ENCODE measurements around the gene ARF1. TPM values are rescaled to one million over a fixed set of nuclear protein-coding genes. Genes with fewer than 3 reads are reported as not detected.

Gene ARF1
- total RNA-seq, 1 donor from 2014 or later, result 368 TPM

- no peaks in the 10 kb centered on the region for H3K9me3 ChIP-seq
- peaks cover 50% of the 10 kb centered on the region for H3K27me3 ChIP-seq (ENCODE audit: low read depth)
- no peak for TF ChIP-seq CTCF (IDR thresholded peaks at IDR 0.05)
- no peaks in the 10 kb centered on the region for H3K36me3 ChIP-seq
- peaks cover 14% of the 10 kb centered on the region for H3K4me1 ChIP-seq
- intact Hi-C loops (cut with DNase I), result no loop called here
- DNase-seq, result no peak
- peak overlapping the region; percentile 37 for H3K27ac ChIP-seq
- ATAC-seq, result no peak
- H3K4me3 ChIP-seq, result peak overlapping the region; percentile 51
Measured at GRCh38 chr1:228058172-228058948, 24.1 kb upstream of the ARF1 start.

GRCh38 chr1:228058949-228059633 is 23.4 kb upstream of the ARF1 start:
- Histone ChIP-seq H3K4me1 (peaks cover 14% of the 10 kb centered on the region), H3K9me3 (no peaks in the 10 kb centered on the region), H3K27ac (peak overlapping the region; percentile 37), H3K27me3 (ENCODE audit: low read depth) (peaks cover 57% of the 10 kb centered on the region), H3K36me3 (no peaks in the 10 kb centered on the region), H3K4me3 (peak overlapping the region; percentile 51)
- intact Hi-C loops (cut with DNase I), result no loop called here
- no peak for TF ChIP-seq CTCF (IDR thresholded peaks at IDR 0.05)
- no peak for ATAC-seq
- no peak for DNase-seq

GRCh38 chr1:228059634-228060457 is 22.7 kb upstream of the ARF1 start:
- TF ChIP-seq CTCF (IDR thresholded peaks at IDR 0.05), result no peak
- H3K4me1 ChIP-seq, result peaks cover 14% of the 10 kb centered on the region
- no peaks in the 10 kb centered on the region for H3K36me3 ChIP-seq
- intact Hi-C loops (cut with DNase I), result no loop called here
- H3K27ac ChIP-seq, result peak overlapping the region; percentile 66
- DNase-seq (peak; percentile 98), ATAC-seq (peak; percentile 91 to 94)
- H3K27me3 ChIP-seq (ENCODE audit: low read depth), result peaks cover 65% of the 10 kb centered on the region
- no peaks in the 10 kb centered on the region for H3K9me3 ChIP-seq
- H3K4me3 ChIP-seq, result peak overlapping the region; percentile 51

GRCh38 chr1:228060458-228061190 is 21.9 kb upstream of the ARF1 start:
- no peak for TF ChIP-seq CTCF (IDR thresholded peaks at IDR 0.05)
- ATAC-seq, result peak; percentile 33 to 47
- Histone ChIP-seq H3K27me3 (ENCODE audit: low read depth) (peaks cover 72% of the 10 kb centered on the region), H3K36me3 (no peaks in the 10 kb centered on the region), H3K9me3 (no peaks in the 10 kb centered on the region), H3K27ac (peak overlapping the region; percentile 66), H3K4me1 (peaks cover 14% of the 10 kb centered on the region), H3K4me3 (peak overlapping the region; percentile 51)
- peak; percentile 54 for DNase-seq
- intact Hi-C loops (cut with DNase I), result no loop called here
